Bronchial epithelial cell (primary cell): ENCODE measurements around the gene SCUBE3. TPM values are rescaled to one million over a fixed set of nuclear protein-coding genes. Genes with fewer than 3 reads are reported as not detected.

ENCODE experiments used
- DNase-seq: peaks from one replicate; pipeline ENCODE4 v3.0.0-alpha.2; 2010; ENCODE audit warnings: low read depth
- FAIRE-seq: peaks from 2 replicates; lab custom pipeline; 2011; peaks lifted over from hg19 to GRCh38; lab: Jason Lieb, UNC
- H3K27me3 ChIP-seq: 2 replicates; pipeline ENCODE4 v1.5.1; 2011; ENCODE audit warnings: low read length; ENCODE audit not compliant: control insufficient read depth, insufficient read depth
- H3K36me3 ChIP-seq: 2 replicates; pipeline ENCODE4 v1.5.1; 2011; ENCODE audit warnings: low read length; ENCODE audit not compliant: control insufficient read depth, insufficient read depth
- H3K4me3 ChIP-seq: 2 replicates; pipeline ENCODE4 v1.5.1; 2011; ENCODE audit warnings: mild to moderate bottlenecking, low read depth, low read length, control low read depth
- total RNA-seq: library from RNA; depleted of rRNA; stranded (reverse); fragments of >200 nt; gene quantifications from 2 replicates; pipeline ENCODE4 v1.2.1, GENCODE V29; 2014
- TF ChIP-seq, protein P1 (sequence below): IDR thresholded peaks from 2 replicates; pipeline ENCODE4 v1.5.1; 2011; ENCODE audit warnings: mild to moderate bottlenecking, moderate library complexity, low read length, control low read depth, inconsistent platforms; ENCODE audit not compliant: insufficient read depth, severe bottlenecking

Gene SCUBE3
- total RNA-seq, 1 donor from 2014 or later, result not detected

- TF ChIP-seq, protein P1, sequence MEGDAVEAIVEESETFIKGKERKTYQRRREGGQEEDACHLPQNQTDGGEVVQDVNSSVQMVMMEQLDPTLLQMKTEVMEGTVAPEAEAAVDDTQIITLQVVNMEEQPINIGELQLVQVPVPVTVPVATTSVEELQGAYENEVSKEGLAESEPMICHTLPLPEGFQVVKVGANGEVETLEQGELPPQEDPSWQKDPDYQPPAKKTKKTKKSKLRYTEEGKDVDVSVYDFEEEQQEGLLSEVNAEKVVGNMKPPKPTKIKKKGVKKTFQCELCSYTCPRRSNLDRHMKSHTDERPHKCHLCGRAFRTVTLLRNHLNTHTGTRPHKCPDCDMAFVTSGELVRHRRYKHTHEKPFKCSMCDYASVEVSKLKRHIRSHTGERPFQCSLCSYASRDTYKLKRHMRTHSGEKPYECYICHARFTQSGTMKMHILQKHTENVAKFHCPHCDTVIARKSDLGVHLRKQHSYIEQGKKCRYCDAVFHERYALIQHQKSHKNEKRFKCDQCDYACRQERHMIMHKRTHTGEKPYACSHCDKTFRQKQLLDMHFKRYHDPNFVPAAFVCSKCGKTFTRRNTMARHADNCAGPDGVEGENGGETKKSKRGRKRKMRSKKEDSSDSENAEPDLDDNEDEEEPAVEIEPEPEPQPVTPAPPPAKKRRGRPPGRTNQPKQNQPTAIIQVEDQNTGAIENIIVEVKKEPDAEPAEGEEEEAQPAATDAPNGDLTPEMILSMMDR, result no peak
- no peaks in the 10 kb centered on the region for H3K27me3 ChIP-seq
- FAIRE-seq (no peak), DNase-seq (no peak)
- H3K36me3 ChIP-seq, result no peaks in the 10 kb centered on the region
- H3K4me3 ChIP-seq, result no peak overlapping the region
Observed at GRCh38 chr6:35237476-35237875, 23.7 kb downstream of the SCUBE3 start.

DNA sequence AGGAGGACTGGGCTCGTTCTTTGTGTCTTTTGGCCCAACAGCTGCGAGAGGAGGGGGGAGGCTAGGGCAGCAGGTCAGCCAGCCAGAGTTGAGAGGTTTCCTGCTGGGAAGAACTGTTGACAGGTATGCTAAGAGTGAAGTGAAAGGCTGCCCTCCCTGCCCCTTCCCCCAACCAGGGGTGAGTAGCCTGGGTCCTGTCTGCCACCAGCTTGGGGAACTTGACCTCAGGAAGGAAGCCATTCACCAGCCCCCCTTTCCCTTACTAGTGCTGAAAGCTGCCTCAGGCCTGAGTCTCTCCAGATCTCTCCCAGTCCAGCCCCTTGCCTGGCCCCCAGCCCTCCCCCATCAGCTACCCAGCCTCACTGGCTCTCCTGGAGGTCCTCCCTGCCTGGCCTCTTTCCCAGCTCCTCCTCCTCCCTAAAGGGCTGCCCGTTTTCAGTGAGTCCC lies 25.1 kb downstream of the SCUBE3 start:
- TF ChIP-seq, protein P1, result no peak
- FAIRE-seq (no peak), DNase-seq (no peak)
- H3K27me3 ChIP-seq, result no peaks in the 10 kb centered on the region
- no peak overlapping the region for H3K4me3 ChIP-seq
- no peaks in the 10 kb centered on the region for H3K36me3 ChIP-seq

GRCh38 chr6:35239581-35239980 lies 25.8 kb downstream of the SCUBE3 start:
- H3K36me3 ChIP-seq, result no peaks in the 10 kb centered on the region
- no peak for DNase-seq
- H3K4me3 ChIP-seq, result no peak overlapping the region
- TF ChIP-seq, protein P1, result no peak
- H3K27me3 ChIP-seq, result no peaks in the 10 kb centered on the region
- no peak for FAIRE-seq

DNA sequence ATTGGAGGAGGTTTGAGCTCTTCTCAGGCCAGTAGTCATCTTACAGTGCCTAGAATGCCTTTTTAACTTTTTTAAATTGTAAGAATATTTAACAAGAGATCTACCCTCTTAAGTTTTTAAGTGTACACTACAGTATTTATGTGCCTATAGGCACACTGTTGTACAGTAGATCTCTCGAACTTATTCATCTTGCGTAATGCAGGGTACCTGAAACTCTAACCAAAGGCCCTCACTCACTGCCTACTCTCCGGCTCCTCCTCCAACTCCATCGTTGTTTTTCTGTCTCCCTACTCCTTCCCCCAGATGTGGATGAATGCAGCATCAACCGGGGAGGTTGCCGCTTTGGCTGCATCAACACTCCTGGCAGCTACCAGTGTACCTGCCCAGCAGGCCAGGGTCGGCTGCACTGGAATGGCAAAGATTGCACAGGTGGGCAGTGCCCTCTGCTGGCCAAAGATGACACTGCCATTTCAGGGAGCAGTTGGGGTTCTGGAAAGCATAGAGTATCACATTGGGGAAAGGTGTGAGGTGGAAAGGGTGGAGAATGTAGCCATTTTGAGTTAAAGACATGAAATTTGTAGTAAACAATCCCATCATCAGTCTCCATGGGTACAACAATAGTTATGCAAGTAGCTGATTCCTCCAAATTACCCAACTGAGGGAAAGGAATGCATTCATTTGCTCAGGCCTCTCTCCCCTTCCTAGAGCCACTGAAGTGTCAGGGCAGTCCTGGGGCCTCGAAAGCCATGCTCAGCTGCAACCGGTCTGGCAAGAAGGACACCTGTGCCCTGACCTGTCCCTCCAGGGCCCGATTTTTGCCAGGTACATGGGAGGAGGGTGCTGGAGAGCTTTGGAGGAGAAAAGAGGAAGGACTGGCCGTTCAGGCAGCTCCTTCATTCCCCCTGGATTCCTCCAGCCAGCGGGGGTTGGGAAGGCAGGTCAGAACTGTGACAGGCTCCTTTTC lies 27.4 kb downstream of the SCUBE3 start:
- TF ChIP-seq, protein P1, result peak; percentile 93
- Histone ChIP-seq H3K36me3 (no peaks in the 10 kb centered on the region), H3K27me3 (no peaks in the 10 kb centered on the region), H3K4me3 (no peak overlapping the region)
- peak; percentile 50 for DNase-seq
- FAIRE-seq, result peak; percentile 93

- H3K27me3 ChIP-seq, result no peaks in the 10 kb centered on the region
- DNase-seq (no peak), FAIRE-seq (no peak)
- no peak overlapping the region for H3K4me3 ChIP-seq
- H3K36me3 ChIP-seq, result no peaks in the 10 kb centered on the region
- TF ChIP-seq, protein P1, result no peak
Observed at GRCh38 chr6:35242486-35242885, 28.7 kb downstream of the SCUBE3 start.
